SK-N-SH (cell line): ENCODE data around the gene EXOC4. TPM values are rescaled to one million over a fixed set of nuclear protein-coding genes. Genes with fewer than 3 reads are reported as not detected.

Experiments
- CTCF ChIA-PET: fragments of 300-600, 350-600 bp; formaldehyde crosslinking; extraction: SDS; loops from one replicate; lab custom pipeline; 2021; lab: Yijun Ruan, JAX
- POLR2A ChIA-PET: fragments of 350-600 bp; sonication (Branson Sonifier 250); formaldehyde crosslinking; extraction: SDS; loops from one replicate; lab custom pipeline; 2020; ENCODE audit warnings: antibody characterized with exemption, inconsistent platforms; lab: Yijun Ruan, JAX
- DNase-seq: peaks from one replicate; pipeline ENCODE4 v3.0.0; 2012
- H2AFZ ChIP-seq: fragments of 200-600 bp; sonication (generic); 2 replicates; pipeline ENCODE4 v1.8.1; 2016; ENCODE audit warnings: antibody characterized with exemption, mild to moderate bottlenecking, low read depth
- H3F3A ChIP-seq: fragments of 200-600 bp; sonication (generic); replicated peaks from 2 replicates; pipeline ENCODE3; 2016; ENCODE audit warnings: antibody characterized with exemption, mild to moderate bottlenecking; ENCODE audit not compliant: insufficient read depth
- H3K27ac ChIP-seq, 2 experiments: fragments of 200-500 bp in 1 of 2; fragments of 200-600 bp in 1 of 2; sonication (Bioruptor generic) in 1 of 2; sonication (generic), shearing (Covaris generic) in 1 of 2; 2 replicates each; pipeline versions ENCODE4 v1.5.1 to v1.6.1; 2014 to 2016; ENCODE audit warnings: low read depth in 2 of 2, inconsistent platforms in 1 of 2, low read length in 1 of 2, mild to moderate bottlenecking in 1 of 2, mixed read lengths in 1 of 2
- H3K27me3 ChIP-seq: fragments of 200-600 bp; sonication (generic), shearing (Covaris generic); 2 replicates; pipeline ENCODE4 v1.6.1; 2016; ENCODE audit warnings: mixed run types; ENCODE audit not compliant: insufficient read depth
- H3K36me3 ChIP-seq, 2 experiments: fragments of 200-500 bp in 1 of 2; fragments of 200-600 bp in 1 of 2; sonication (Bioruptor generic) in 1 of 2; sonication (generic) in 1 of 2; replicated peaks in 1 of 2; 2 replicates each; pipeline versions ENCODE3 to v1.5.1; 2014 to 2016; ENCODE audit warnings: low read length in 1 of 2, mild to moderate bottlenecking in 1 of 2; ENCODE audit not compliant: insufficient read depth in 2 of 2, control insufficient read depth in 1 of 2
- H3K4me1 ChIP-seq, 2 experiments: fragments of 200-500 bp in 1 of 2; fragments of 200-600 bp in 1 of 2; sonication (Bioruptor generic) in 1 of 2; sonication (generic), shearing (Covaris generic) in 1 of 2; 2 replicates each; pipeline versions ENCODE4 v1.5.1 to v1.6.1; 2014 to 2016; ENCODE audit warnings: low read depth in 1 of 2, low read length in 1 of 2, mixed run types in 1 of 2; ENCODE audit not compliant: insufficient read depth in 2 of 2, control insufficient read depth in 1 of 2
- H3K4me2 ChIP-seq: fragments of 200-600 bp; sonication (generic), shearing (Covaris generic); 2 replicates; pipeline ENCODE4 v1.6.1; 2017; ENCODE audit warnings: mixed run types
- H3K4me3 ChIP-seq, 2 experiments: fragments of 200-500 bp in 1 of 2; fragments of 200-600 bp in 1 of 2; sonication (Bioruptor generic) in 1 of 2; sonication (generic), shearing (Covaris generic) in 1 of 2; 2 replicates each; pipeline versions ENCODE4 v1.5.1 to v1.8.1; 2014 to 2016; ENCODE audit warnings: low read depth in 2 of 2, inconsistent platforms in 1 of 2, low read length in 1 of 2, mild to moderate bottlenecking in 1 of 2, mixed read lengths in 1 of 2, moderate library complexity in 1 of 2
- H3K79me2 ChIP-seq: fragments of 200-600 bp; sonication (generic); 2 replicates; pipeline ENCODE4 v1.8.1; 2017; ENCODE audit warnings: mild to moderate bottlenecking; ENCODE audit not compliant: insufficient read depth
- H3K9ac ChIP-seq: fragments of 200-600 bp; sonication (generic); 2 replicates; pipeline ENCODE4 v1.6.1; 2017; ENCODE audit warnings: mixed run types
- H3K9me2 ChIP-seq: fragments of 200-600 bp; sonication (generic); 2 replicates; pipeline ENCODE4 v1.6.1; 2017; ENCODE audit warnings: mixed run types
- H3K9me3 ChIP-seq: fragments of 200-600 bp; sonication (generic); 2 replicates; pipeline ENCODE4 v1.6.1; 2017; ENCODE audit warnings: mixed run types, mild to moderate bottlenecking, moderate library complexity
- H4K20me1 ChIP-seq: fragments of 200-600 bp; sonication (generic); 2 replicates; pipeline ENCODE4 v1.6.1; 2017; ENCODE audit warnings: mild to moderate bottlenecking, mixed run types; ENCODE audit not compliant: insufficient read depth
- CHD2 ChIP-seq: fragments of 150-350 bp; IDR thresholded peaks from 2 replicates; pipeline ENCODE4 v1.6.1; 2018; ENCODE audit warnings: low read length; ENCODE audit not compliant: partially characterized antibody
- EP300 ChIP-seq, 2 experiments: IDR thresholded peaks; 2 replicates each; pipeline versions ENCODE4 v1.4.0 to v1.6.1; 2012; ENCODE audit warnings: borderline replicate concordance in 1 of 2, low read depth in 1 of 2, low read length in 1 of 2
- FOXM1 ChIP-seq: IDR thresholded peaks from 2 replicates; pipeline ENCODE4 v1.4.0; 2012; ENCODE audit warnings: low read depth, mild to moderate bottlenecking
- GABPA ChIP-seq: IDR thresholded peaks from 2 replicates; pipeline ENCODE4 v1.4.0; 2012; ENCODE audit warnings: low read depth, mild to moderate bottlenecking
- RAD21 ChIP-seq: IDR thresholded peaks from 2 replicates; pipeline ENCODE4 v1.6.1; 2012; ENCODE audit warnings: mild to moderate bottlenecking, low read length
- TEAD4 ChIP-seq: IDR thresholded peaks from 2 replicates; pipeline ENCODE4 v1.4.0; 2012; ENCODE audit warnings: mild to moderate bottlenecking, borderline replicate concordance; ENCODE audit not compliant: insufficient read depth
- WGBS: methylation state at CpG from one replicate; pipeline ENCODE4 v1.1.6; 2017; ENCODE audit warnings: low lambda C conversion rate; 5-methylcytosine and 5-hydroxymethylcytosine counted together
- polyA plus RNA-seq, 3 experiments: library from polyadenylated mRNA; depleted of rRNA; stranded (reverse); fragments of >200 nt; gene quantifications; 2 replicates each; pipeline ENCODE4 v1.2.3, GENCODE V29; 2012
- TF ChIP-seq, protein P1 (sequence below): IDR thresholded peaks from 2 replicates; pipeline ENCODE4 v1.6.1; 2012; ENCODE audit warnings: mild to moderate bottlenecking, low read depth, low read length, moderate library complexity

Gene EXOC4
- polyA plus RNA-seq, 1 of the 3 experiments (the other 2 are of a cell fraction): 37.3 TPM

DNA sequence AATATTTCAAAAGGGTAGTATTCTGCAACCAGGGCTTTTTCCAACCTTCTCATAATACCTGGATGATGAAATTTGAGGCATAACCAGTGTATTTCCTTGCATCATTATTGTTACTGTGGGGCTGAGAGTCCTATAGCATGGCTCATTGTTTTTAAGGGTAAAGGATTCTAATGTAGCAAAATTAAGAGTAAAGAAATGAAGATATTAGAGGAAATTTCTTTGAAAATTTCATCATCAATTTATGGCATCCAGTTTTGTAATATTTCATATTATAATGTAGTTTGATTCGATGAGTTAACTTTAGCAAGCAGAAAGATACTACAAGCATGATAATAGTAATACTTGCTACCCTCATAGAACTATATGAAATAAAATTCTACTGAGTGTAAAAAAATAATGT lies 486.9 kb downstream of the EXOC4 start:
- 97% methylated on average over 1 of the region's 1 CpG for WGBS
- Histone ChIP-seq H3K27ac (peak overlapping the region in 1 of 2 experiments; percentile 100; a peak in 2 of 4 replicates), H4K20me1 (no peaks in the 10 kb centered on the region), H3K79me2 (no peaks in the 10 kb centered on the region), H3K4me1 (peaks cover 10 to 49% of the 10 kb centered on the region in 2 experiments; a peak in 3 of 4 replicates), H3K9me2 (no peaks in the 10 kb centered on the region), H3K4me3 (no peak overlapping the region)
- TF ChIP-seq, protein P1, sequence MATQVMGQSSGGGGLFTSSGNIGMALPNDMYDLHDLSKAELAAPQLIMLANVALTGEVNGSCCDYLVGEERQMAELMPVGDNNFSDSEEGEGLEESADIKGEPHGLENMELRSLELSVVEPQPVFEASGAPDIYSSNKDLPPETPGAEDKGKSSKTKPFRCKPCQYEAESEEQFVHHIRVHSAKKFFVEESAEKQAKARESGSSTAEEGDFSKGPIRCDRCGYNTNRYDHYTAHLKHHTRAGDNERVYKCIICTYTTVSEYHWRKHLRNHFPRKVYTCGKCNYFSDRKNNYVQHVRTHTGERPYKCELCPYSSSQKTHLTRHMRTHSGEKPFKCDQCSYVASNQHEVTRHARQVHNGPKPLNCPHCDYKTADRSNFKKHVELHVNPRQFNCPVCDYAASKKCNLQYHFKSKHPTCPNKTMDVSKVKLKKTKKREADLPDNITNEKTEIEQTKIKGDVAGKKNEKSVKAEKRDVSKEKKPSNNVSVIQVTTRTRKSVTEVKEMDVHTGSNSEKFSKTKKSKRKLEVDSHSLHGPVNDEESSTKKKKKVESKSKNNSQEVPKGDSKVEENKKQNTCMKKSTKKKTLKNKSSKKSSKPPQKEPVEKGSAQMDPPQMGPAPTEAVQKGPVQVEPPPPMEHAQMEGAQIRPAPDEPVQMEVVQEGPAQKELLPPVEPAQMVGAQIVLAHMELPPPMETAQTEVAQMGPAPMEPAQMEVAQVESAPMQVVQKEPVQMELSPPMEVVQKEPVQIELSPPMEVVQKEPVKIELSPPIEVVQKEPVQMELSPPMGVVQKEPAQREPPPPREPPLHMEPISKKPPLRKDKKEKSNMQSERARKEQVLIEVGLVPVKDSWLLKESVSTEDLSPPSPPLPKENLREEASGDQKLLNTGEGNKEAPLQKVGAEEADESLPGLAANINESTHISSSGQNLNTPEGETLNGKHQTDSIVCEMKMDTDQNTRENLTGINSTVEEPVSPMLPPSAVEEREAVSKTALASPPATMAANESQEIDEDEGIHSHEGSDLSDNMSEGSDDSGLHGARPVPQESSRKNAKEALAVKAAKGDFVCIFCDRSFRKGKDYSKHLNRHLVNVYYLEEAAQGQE: no peak
- TF ChIP-seq TEAD4 (no peak), CHD2 (no peak), GABPA (no peak), FOXM1 (no peak)
- TF ChIP-seq, all 33 proteins: peak for 0
- CTCF ChIA-PET: interaction anchor here (1.3 to 5.6 kb wide), 5 partner anchors 17 to 277 kb away, joined by 4 to 69 read pairs (median 8); no protein-coding TSS in a partner anchor
- H3K4me2 ChIP-seq: no peak overlapping the region
- no peak for DNase-seq
- POLR2A ChIA-PET: interaction anchor here (0.6 kb wide), 1 partner anchor 120 kb away, joined by 3 read pairs; no protein-coding TSS in a partner anchor
- H3F3A ChIP-seq: no peaks in the 10 kb centered on the region
- H3K27me3 ChIP-seq: no peaks in the 10 kb centered on the region
- no peak overlapping the region for H3K9ac ChIP-seq
- peaks cover 0 to 3% of the 10 kb centered on the region in 2 experiments for H3K36me3 ChIP-seq
- H3K9me3 ChIP-seq: no peaks in the 10 kb centered on the region
- H2AFZ ChIP-seq: no peak overlapping the region

GRCh38 chr7:133741078-133741477 lies 488.2 kb downstream of the EXOC4 start:
- H2AFZ ChIP-seq: no peak overlapping the region
- no peak overlapping the region for H3K4me3 ChIP-seq
- no peaks in the 10 kb centered on the region for H3K27me3 ChIP-seq
- no peak overlapping the region for H3K9ac ChIP-seq
- CTCF ChIA-PET: interaction anchor here (0.5 to 6.3 kb wide), 29 partner anchors 10 to 400 kb away, joined by 3 to 80 read pairs (median 5); no protein-coding TSS in a partner anchor
- no peaks in the 10 kb centered on the region for H4K20me1 ChIP-seq
- TF ChIP-seq RAD21 (0 out of 2 replicates have a peak, but pooled peaks have one; percentile 8), EP300 (IDR thresholded peaks at IDR 0.05; ENCODE audit: borderline replicate concordance in 1 of 2, low read depth in 1 of 2, low read length in 1 of 2) (no peak)
- TF ChIP-seq, all 33 proteins: peak for 1
- POLR2A ChIA-PET: interaction anchor here (0.8 to 3.9 kb wide), 2 partner anchors 95 to 185 kb away, joined by 4 to 18 read pairs; no protein-coding TSS in a partner anchor
- Histone ChIP-seq H3K9me2 (no peaks in the 10 kb centered on the region), H3K4me1 (peaks cover 10 to 62% of the 10 kb centered on the region in 2 experiments; a peak in 3 of 4 replicates), H3K79me2 (no peaks in the 10 kb centered on the region), H3K9me3 (no peaks in the 10 kb centered on the region), H3F3A (no peaks in the 10 kb centered on the region), H3K4me2 (no peak overlapping the region), H3K36me3 (peaks cover 0 to 3% of the 10 kb centered on the region in 2 experiments), H3K27ac (peak overlapping the region in 1 of 2 experiments; percentile 100; a peak in 2 of 4 replicates)
- DNase-seq: no peak
- 94% methylated on average over 3 of the region's 3 CpGs for WGBS
